Erythroblast (primary cell): ENCODE results near the gene TPD52L1.
"Not testable (repeated sequence)": the region's sequence is repeated elsewhere in the genome, so short reads cannot be mapped to it uniquely, and the experiment has no call there.

Source experiments
- DNase-seq, 2 experiments: peaks; one replicate each; lab custom pipeline; 2025; lab: John Stamatoyannopoulos, UW
- GATA1 ChIP-seq: IDR thresholded peaks from 2 replicates; pipeline ENCODE4 v1.6.1; 2011; ENCODE audit warnings: low read depth, mild to moderate bottlenecking, control low read depth, low read length, moderate library complexity
- POLR2A ChIP-seq: IDR thresholded peaks from 2 replicates; pipeline ENCODE4 v1.6.1; 2011; ENCODE audit warnings: mild to moderate bottlenecking, low read length

TPD52L1 gene

DNA sequence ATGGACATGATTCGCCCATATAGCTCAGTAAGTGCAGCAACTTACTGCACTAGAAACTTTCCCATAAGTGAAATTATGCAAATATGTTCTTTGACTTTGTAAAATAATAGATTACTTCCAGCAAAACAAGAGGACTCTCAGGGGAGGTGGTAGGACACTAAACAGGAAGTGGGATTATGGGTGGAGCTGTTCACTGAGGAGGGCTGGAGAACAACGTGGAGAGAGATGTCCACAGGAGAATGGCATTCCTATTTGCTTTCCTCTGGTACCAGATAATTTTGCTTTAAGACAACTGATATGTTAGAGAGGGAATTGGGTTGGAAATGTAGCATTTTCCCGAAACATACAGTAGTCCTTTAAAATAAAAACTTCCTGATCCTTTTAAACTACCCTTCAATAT lies 3.7 kb downstream of the TPD52L1 start:
- DNase-seq, result no peak
- TF ChIP-seq POLR2A (no peak), GATA1 (no peak)

DNA sequence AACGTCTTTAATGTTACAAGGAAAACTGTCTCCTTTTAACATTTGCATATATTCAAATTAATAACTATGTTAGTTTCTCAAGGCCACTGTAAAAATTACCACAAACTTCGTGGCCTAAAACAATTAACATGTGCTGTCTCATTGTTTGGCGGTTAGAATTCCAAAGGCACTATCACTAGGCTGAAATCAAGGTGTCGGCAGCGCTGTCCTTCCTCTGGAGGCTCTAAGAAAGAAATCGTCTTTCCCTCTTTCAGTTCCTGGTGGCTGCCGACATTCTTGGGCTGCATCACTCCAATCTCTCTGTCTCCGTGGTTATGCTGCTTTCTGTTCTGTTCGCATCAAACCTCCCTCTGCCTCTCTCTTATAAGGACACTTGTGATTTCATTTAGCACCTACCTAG lies 4.2 kb downstream of the TPD52L1 start:
- TF ChIP-seq GATA1, result no peak
- DNase-seq, result no peak

DNA sequence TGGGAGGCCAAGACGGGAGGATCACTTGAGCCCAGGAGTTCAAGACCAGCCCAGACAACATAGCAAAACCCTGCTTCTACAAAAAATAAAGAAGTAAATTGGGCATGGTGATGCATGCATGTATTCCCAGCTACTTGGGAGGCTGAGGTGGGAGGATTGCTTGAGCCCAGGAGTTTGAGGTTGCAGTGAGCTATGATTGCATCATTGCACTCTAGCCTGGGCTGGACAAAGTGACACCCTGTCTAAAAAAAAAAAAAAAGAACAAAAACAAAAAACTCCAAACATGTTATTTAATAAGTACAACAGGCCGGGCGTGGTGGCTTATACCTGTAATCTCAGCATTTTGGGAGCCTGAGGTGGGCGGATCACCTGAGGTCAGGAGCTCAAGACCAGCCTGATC lies 9.8 kb downstream of the TPD52L1 start:
- not testable (repeated sequence) for DNase-seq

DNA sequence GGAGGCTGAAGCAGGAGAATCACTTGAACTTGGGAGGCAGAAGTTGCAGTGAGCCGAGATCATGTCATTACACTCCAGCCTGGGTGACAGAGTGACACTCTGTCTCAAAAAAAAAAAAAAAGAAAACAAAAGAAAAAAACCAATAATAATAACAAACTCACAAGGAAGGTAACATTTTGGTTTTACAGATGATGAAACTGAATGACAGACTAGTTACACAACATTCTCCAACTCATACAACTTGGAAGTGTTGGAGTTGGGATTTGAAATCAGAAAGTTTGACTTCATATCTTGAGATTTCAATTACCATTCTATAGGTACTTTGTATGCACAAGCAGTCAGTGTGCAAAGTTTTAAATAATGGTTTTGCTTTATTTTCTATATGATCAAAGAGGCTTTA lies 10.2 kb downstream of the TPD52L1 start:
- TF ChIP-seq POLR2A, result no peak
- no peak for TF ChIP-seq GATA1
- no peak for DNase-seq

DNA sequence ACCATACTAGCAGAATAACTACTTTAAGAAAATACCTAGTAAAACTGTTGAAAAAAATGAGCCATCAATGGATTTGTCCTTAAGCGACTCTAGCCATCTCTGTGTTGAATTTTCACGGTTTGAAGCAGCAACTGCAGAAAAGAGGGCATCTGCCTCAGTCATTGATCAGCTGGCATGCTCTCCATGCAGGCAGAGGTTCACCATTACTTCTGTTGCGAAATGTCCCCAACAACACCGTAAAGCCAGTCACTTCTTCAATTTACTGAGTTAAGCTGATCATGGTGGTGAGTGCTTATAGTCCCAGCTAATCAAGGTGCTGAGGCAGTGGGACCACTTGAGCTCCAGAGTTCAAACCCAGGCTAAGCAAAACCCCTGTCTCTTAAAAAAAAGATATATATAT lies 11.1 kb downstream of the TPD52L1 start:
- no peak for DNase-seq
- TF ChIP-seq GATA1, result no peak
- TF ChIP-seq POLR2A, result no peak

DNA sequence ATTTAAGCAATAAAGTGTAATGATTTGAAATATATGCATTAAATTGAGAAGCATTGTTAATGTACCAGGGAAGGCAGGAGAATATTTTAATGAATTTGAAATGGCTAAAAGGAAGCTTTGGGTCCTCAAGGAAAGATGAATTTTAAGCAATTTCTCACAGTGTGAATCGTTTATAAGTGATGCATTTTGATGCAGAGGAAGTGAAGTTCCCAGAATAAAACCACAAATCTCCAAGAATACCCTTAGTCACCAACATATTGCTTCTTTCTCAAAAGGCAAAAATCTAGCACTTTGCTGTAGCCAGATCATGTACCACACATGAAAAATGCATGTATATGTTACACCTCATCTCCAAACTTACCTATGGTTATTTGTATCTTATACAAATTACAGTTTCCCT lies 11.7 kb downstream of the TPD52L1 start:
- no peak for DNase-seq
- no peak for TF ChIP-seq POLR2A
- TF ChIP-seq GATA1, result no peak

DNA sequence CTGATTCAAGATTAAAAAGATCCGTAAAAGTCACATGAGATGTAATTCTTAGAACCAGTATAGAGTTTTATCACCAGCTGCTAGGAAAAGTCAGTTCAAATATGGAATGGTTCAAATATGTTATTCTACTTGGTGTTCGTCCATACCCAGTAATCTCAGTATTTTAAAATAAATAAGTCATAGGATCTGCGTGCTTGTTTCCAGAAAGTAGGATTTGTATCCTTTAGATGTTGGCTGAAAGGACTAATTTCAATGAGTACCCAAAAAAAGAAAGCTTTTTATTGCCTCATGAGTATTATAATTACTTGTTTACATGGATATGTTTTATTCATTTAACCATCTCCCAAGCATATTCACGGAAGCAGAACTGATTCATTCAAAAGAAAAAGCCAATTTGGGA lies 12.2 kb downstream of the TPD52L1 start:
- no peak for DNase-seq
- TF ChIP-seq GATA1 (no peak), POLR2A (no peak)

DNA sequence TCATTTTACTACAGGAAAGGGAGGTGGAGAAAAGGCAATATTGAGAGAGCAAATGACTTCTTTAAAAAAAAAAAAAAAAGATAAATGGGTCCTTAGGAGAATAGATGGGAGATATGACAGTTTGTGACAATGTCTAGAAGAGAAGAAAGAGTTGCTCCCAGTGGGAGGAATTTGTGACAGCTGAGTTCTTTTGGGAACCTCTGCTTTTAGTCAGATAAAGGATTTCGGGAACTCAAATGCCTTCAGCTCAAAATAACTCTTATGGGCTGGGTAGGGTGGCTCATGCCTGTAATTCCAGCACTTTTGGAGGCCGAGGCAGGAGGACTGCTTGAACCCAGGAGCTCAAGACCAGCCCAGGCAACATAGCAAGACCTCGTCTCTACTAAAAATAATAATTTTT lies 13.1 kb downstream of the TPD52L1 start:
- TF ChIP-seq GATA1, result no peak
- no peak for TF ChIP-seq POLR2A
- DNase-seq, result no peak

DNA sequence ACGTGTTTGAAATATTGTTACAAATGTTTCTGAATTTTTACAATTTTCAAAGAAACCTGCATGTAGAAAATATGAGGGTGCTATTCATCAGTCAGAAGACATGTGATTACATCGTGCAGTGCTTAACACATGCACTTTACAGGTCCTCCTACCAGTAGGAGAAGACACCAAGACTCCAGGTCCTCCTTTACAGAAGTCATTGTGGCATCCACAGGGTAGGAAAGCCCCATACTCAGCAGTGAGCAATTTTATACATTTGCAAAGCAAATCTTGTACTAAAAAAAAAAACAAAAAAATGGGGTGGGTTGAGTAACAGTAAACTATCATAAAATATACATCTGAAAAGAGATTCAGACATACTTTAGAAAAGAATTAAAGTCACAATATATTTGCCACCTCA lies 14.0 kb downstream of the TPD52L1 start:
- TF ChIP-seq GATA1, result no peak
- TF ChIP-seq POLR2A, result no peak
- no peak for DNase-seq

DNA sequence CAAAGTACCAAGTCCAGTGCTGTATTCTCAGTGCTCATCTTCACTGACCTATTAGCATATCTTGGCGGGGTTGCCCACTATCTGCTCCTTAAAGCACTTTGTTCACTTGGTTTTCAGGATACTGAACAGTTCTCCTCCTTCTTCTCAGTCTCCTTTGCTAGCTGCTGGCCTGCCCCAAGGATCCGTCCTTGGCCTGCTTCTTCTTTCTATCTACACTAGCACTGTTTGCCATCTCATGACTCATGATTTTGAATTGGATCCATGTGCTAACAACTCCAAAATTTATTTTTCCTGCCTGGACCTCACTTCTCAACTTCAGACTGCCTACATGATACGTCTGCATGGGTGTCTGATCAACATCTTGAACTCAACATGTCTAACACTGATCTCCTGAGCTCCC lies 15.5 kb downstream of the TPD52L1 start:
- TF ChIP-seq POLR2A (no peak), GATA1 (no peak)
- no peak for DNase-seq

DNA sequence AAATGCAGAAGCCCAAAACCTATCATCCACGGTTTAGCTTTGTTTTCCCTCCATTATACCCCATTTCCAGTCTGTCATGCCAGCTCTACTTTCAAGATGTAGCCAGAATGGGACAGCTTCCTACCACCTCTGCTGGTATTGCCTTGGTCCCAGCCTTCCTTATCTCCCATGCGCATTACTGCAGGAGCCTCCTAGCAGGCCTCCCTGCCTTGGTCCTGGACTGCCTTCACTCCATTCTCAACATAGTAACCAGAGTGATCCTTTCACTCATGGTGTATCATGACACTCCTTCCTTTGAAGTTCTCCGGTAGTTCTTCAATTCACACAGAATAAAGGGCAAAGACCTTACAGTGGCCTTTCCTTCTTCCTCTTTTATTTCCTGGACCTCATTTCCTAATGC lies 15.9 kb downstream of the TPD52L1 start:
- no peak for DNase-seq
- no peak for TF ChIP-seq GATA1

DNA sequence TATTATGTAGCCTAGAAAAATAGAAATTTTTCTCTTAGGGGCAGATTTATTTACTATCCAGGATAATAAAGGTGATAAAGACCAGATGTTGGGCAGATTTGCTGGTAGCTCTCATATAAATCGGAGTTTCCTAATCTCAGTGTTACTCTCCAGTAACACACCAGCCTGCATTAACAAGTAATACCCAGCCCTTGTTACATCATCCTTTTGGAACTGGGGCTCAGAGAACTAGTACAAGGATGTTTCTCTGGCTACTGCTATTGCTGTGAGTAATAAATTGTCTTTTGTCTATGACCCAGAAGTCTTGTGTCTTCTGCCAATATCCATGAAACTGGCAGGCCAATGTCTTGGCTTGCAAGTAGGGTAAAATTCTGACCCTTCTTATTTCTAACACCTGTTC lies 16.8 kb downstream of the TPD52L1 start:
- TF ChIP-seq POLR2A, result no peak
- no peak for DNase-seq

DNA sequence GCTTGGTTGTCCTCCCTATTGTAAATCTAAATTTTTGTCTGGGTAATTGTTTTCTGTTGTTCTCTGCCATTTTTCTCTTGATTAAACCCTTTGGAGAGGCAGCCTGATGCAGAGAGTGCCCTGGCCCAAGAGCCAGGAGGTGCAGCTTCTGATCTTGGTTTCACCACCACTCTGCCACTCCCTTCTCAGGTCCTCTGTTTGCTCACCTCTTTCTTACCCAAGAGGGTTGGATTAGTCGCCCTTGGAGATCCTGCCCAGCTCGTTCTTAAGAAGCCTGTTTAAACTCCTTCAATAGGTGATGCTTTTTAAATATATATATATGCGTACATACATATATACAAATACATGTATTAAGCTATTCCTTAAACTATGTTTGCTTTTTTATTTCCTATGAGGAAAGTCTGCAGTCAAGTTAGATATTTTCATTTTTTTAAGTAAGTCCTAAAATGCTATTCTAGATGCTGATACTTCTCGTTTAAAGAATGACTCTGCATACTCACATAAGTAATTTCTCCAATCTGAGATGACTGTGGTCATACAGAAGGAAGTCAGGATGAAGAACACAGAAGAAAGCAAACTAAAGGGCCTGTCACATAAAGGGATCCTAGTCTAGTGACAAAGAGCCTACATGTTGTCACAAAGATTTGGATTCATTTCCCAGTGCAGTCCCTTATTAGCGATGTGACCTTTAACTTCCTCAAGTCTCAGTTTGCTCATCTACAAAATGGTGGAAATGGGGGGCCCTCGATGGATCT lies 19.9 kb downstream of the TPD52L1 start:
- DNase-seq, result no peak
- TF ChIP-seq POLR2A (no peak), GATA1 (no peak)

DNA sequence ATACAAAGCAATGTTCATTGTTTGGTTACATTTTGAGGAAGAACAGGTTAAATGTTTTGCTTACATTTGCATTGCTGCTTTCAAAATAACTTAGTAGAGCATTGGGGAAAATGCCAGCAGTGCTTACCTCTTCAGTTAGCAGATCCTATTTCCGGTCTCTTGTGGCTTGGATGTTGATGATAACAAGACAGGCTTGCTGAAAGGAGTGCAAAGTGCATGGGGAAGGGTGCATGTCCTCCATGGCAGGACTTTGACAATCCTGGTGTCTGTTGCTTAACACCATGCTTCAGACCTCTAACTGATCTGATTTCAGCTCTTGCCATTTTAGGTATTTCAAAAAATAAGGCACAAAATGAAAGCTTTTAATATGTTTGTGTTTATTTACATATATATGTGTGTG lies 21.1 kb downstream of the TPD52L1 start:
- DNase-seq, result no peak
- no peak for TF ChIP-seq POLR2A
- no peak for TF ChIP-seq GATA1

DNA sequence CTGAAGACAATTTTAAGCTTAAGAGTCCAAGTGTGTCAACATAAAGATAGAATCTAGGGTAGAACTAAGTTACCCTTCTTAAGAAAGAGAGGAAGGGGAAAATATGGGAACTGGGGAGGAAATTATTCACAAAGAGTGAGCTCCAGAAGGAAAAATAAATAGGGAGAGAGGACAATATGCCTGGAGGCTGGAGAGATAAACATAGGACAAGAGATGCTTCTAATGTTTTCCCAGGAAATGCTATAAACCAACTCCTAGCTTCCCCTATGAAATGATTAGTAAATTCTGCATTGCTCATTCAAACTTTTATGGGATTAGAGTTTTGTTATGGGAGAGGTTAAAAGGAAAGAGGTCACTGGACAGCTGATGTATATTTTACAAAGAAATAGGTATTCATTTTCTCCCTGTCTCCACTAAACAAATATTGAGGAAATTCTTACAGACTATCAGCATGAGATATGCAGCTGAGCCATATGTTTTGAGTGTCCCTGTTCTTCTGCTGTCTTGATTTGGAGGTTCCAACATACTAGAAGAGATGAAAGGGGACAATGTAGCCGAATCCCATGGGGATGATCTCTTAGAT lies 22.0 kb downstream of the TPD52L1 start:
- no peak for TF ChIP-seq POLR2A
- DNase-seq, result no peak
